ENCODE results near the gene BFSP2.
A peak's percentile ranks its signal among the peaks of the same experiment; 100 is the strongest.

The BFSP2 gene

GRCh38 chr3:133521946-133522345 is 122.1 kb downstream of the BFSP2 start:
- TF ChIP-seq ZFX (IDR thresholded peaks at IDR 0.05) (no peak), CTCF (conservative IDR thresholded peaks at IDR 0.05) (no peak)
- H3K27ac ChIP-seq, result no peak overlapping the region

- H3K27ac ChIP-seq, result peak overlapping the region; percentile 69
These were observed 123.9 kb downstream of the BFSP2 start for GRCh38 chr3:133523758-133524157.
